ENCODE data around the gene MS4A4E. TPM values are rescaled to one million over a fixed set of nuclear protein-coding genes. Genes with fewer than 3 reads are reported as not detected.
"Not testable (repeated sequence)": the region's sequence is repeated elsewhere in the genome, so short reads cannot be mapped to it uniquely, and the experiment has no call there.

Gene MS4A4E
- total RNA-seq, result 1 to 10 TPM in 6 of 9 donors, under 1 TPM in 2, not detected in 1; 0.94 to 7.2 (median 3.1) TPM
- polyA plus RNA-seq, result 1 to 10 TPM in 2 of 3 donors, not detected in 1; 1.1 to 2.6 TPM
- long read RNA-seq, donor 1, result 0 reads
- long read RNA-seq, donor 2, result 0 reads
- long read RNA-seq, donor 3, result 0 reads
- long read RNA-seq, donor 4, partial matches to known transcripts, result 0 of 1 reads
- long read RNA-seq, donor 4, other reads (novel, unspliced or antisense), result 1 of 1 reads
- long read RNA-seq, donor 5, result 0 reads
- long read RNA-seq, donor 6, result 0 reads
- long read RNA-seq, donor 7, result 0 reads
- long read RNA-seq, donor 8, result 0 reads
- long read RNA-seq, donor 9, result 0 reads
- long read RNA-seq, donor 10, result 0 reads

GRCh38 chr11:60242740-60243239, at the start of gene MS4A4E:
TSS of gene MS4A4E (minus strand) at chr11:60243137. CDS start at chr11:60230055, 13,082 bp downstream.
- intact Hi-C loops (cut with DNase I), result no loop called here
- H3K27ac ChIP-seq, result peak within 1 kb of the TSS in 2 of 5 donors; percentile 40 to 47
- no peaks in the 10 kb centered on the region for H3K36me3 ChIP-seq (replicated peaks in 1 of 2)
- DNase-seq, result no peak
- no peaks in the 10 kb centered on the region for H3K27me3 ChIP-seq
- H3K9me3 ChIP-seq (replicated peaks in 1 of 3), result no peaks in the 10 kb centered on the region
- peak within 1 kb of the TSS in 1 of 4 donors; percentile 18 for H3K4me3 ChIP-seq
- no peak for TF ChIP-seq POLR2A (IDR thresholded peaks at IDR 0.05)
- TF ChIP-seq, protein P1, sequence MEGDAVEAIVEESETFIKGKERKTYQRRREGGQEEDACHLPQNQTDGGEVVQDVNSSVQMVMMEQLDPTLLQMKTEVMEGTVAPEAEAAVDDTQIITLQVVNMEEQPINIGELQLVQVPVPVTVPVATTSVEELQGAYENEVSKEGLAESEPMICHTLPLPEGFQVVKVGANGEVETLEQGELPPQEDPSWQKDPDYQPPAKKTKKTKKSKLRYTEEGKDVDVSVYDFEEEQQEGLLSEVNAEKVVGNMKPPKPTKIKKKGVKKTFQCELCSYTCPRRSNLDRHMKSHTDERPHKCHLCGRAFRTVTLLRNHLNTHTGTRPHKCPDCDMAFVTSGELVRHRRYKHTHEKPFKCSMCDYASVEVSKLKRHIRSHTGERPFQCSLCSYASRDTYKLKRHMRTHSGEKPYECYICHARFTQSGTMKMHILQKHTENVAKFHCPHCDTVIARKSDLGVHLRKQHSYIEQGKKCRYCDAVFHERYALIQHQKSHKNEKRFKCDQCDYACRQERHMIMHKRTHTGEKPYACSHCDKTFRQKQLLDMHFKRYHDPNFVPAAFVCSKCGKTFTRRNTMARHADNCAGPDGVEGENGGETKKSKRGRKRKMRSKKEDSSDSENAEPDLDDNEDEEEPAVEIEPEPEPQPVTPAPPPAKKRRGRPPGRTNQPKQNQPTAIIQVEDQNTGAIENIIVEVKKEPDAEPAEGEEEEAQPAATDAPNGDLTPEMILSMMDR (IDR thresholded peaks at IDR 0.05), result no peak
- no peaks in the 10 kb centered on the region for H3K4me1 ChIP-seq (replicated peaks in 1 of 2)
- WGBS, 4 donors, result 69 to 79% (median 72%) methylated on average over 5 of the region's 5 CpGs

DNA sequence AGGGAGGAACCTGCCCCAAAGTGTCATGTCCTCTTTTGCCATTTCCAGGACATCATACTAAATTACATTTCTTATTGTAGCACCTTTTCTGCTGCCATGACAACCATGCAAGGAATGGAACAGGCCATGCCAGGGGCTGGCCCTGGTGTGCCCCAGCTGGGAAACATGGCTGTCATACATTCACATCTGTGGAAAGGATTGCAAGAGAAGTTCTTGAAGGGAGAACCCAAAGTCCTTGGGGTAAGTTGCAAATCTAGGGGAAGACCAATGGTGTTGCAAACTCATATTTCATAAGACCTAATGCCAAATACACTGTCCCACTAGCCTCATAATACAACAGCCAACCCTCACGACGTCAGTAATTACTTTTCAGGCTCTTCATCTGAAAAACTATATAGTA, 49.2 kb upstream of the MS4A4E start:
- intact Hi-C loops (cut with DNase I), result no loop called here
- H3K4me3 ChIP-seq, result no peak overlapping the region
- H3K27ac ChIP-seq, result no peak overlapping the region
- TF ChIP-seq POLR2A (IDR thresholded peaks at IDR 0.05), result no peak
- TF ChIP-seq, protein P1 (IDR thresholded peaks at IDR 0.05), result no peak
- no peaks in the 10 kb centered on the region for H3K36me3 ChIP-seq (replicated peaks in 1 of 2)
- H3K27me3 ChIP-seq, result no peaks in the 10 kb centered on the region
- H3K9me3 ChIP-seq (replicated peaks in 1 of 3), result no peaks in the 10 kb centered on the region
- H3K4me1 ChIP-seq (replicated peaks in 1 of 2), result no peaks in the 10 kb centered on the region
- 48 to 79% (median 65%) methylated on average over 2 of the region's 2 CpGs for WGBS, 4 donors
- no peak for DNase-seq

GRCh38 chr11:60288531-60288930, 45.6 kb upstream of the MS4A4E start:
- no peaks in the 10 kb centered on the region for H3K27me3 ChIP-seq
- TF ChIP-seq, protein P1 (IDR thresholded peaks at IDR 0.05), result no peak
- no peak for TF ChIP-seq POLR2A (IDR thresholded peaks at IDR 0.05)
- no peak overlapping the region for H3K4me3 ChIP-seq
- no peak overlapping the region for H3K27ac ChIP-seq
- no peaks in the 10 kb centered on the region for H3K4me1 ChIP-seq (replicated peaks in 1 of 2)
- H3K36me3 ChIP-seq (replicated peaks in 1 of 2), result no peaks in the 10 kb centered on the region
- intact Hi-C loops (cut with DNase I), result no loop called here
- 83 to 94% (median 88%) methylated on average over 1 of the region's 1 CpG for WGBS, 4 donors
- H3K9me3 ChIP-seq (replicated peaks in 1 of 3), result no peaks in the 10 kb centered on the region
- DNase-seq, result no peak

GRCh38 chr11:60285411-60286126, 42.6 kb upstream of the MS4A4E start:
- intact Hi-C loops (cut with DNase I), result not testable (repeated sequence)

More at GRCh38 chr11:60285411-60286126, 42.6 kb upstream of the MS4A4E start:
- WGBS, 4 donors, result 45 to 55% (median 52%) methylated on average over 7 of the region's 7 CpGs
- not testable (repeated sequence) for H3K4me3 ChIP-seq; H3K4me1 ChIP-seq (replicated peaks in 1 of 2); H3K36me3 ChIP-seq (replicated peaks in 1 of 2); H3K27me3 ChIP-seq; H3K9me3 ChIP-seq (replicated peaks in 1 of 3)
- peak overlapping the region in 1 of 5 donors; percentile 81 for H3K27ac ChIP-seq
- peak in 1 of 7 donors; percentile 24 for DNase-seq

All from adrenal gland (tissue), 19 donors.